GM21576 (cell line): ENCODE measurements around the gene RNASE8.
"Not testable (repeated sequence)": the region's sequence is repeated elsewhere in the genome, so short reads cannot be mapped to it uniquely, and the experiment has no call there.

Source experiments
- ATAC-seq: cut with Tn5 transposase; IDR thresholded peaks from one replicate; pipeline ENCODE4 v1.9.1; 2021; ENCODE audit warnings: mild to moderate bottlenecking, moderate library complexity; ENCODE audit not compliant: unreplicated experiment

RNASE8 gene

GRCh38 chr14:21026988-21027315 lies 30.7 kb upstream of the RNASE8 start:
- no peak for ATAC-seq

GRCh38 chr14:21029917-21030316 lies 27.7 kb upstream of the RNASE8 start, which contains the start of gene TPPP2:
TPPP2 (plus strand) TSS chr14:21030217; CDS start chr14:21030582, 365 bp downstream.
- no peak for ATAC-seq

- no peak for ATAC-seq
Measured at GRCh38 chr14:21030531-21030930, 27.1 kb upstream of the RNASE8 start.

- no peak for ATAC-seq
Measured at GRCh38 chr14:21032326-21033132, 25.1 kb upstream of the RNASE8 start.

- ATAC-seq = no peak
Measured at GRCh38 chr14:21033133-21033698, 24.4 kb upstream of the RNASE8 start.

- no peak for ATAC-seq
Measured at GRCh38 chr14:21034707-21035106, 22.9 kb upstream of the RNASE8 start, which contains the start of gene RNASE13. RNASE13 (minus strand) TSS chr14:21034807; CDS start chr14:21034288, 519 bp downstream.

- ATAC-seq = no peak
Measured at GRCh38 chr14:21036751-21037150, 20.9 kb upstream of the RNASE8 start.

- ATAC-seq = no peak
Measured at GRCh38 chr14:21037156-21037555, 20.5 kb upstream of the RNASE8 start.

GRCh38 chr14:21038441-21039422 lies 18.9 kb upstream of the RNASE8 start:
- ATAC-seq = no peak

- no peak for ATAC-seq
Measured at GRCh38 chr14:21039585-21040369, 17.8 kb upstream of the RNASE8 start.

GRCh38 chr14:21040370-21040925 lies 17.2 kb upstream of the RNASE8 start:
- no peak for ATAC-seq

- not testable (repeated sequence) for ATAC-seq
Measured at GRCh38 chr14:21040941-21041340, 16.7 kb upstream of the RNASE8 start.

- no peak for ATAC-seq
Measured at GRCh38 chr14:21041676-21042433, 15.8 kb upstream of the RNASE8 start, which contains the start of gene RNASE7. RNASE7 (plus strand) TSS chr14:21042362; CDS start chr14:21042993, 631 bp downstream.

- no peak for ATAC-seq
Measured at GRCh38 chr14:21042918-21043317, 14.7 kb upstream of the RNASE8 start.

- no peak for ATAC-seq
Measured at GRCh38 chr14:21043387-21043973, 14.1 kb upstream of the RNASE8 start.

GRCh38 chr14:21043974-21044618 lies 13.5 kb upstream of the RNASE8 start:
- no peak for ATAC-seq

GRCh38 chr14:21047378-21047781 lies 10.2 kb upstream of the RNASE8 start:
- no peak for ATAC-seq

- ATAC-seq = no peak
Measured at GRCh38 chr14:21048638-21049037, 9.0 kb upstream of the RNASE8 start.
